SK-N-SH treated with all-trans-retinoic acid at 6 μM for 48 hours (cell line): ENCODE results near the gene OR1K1.

Experiments used
- ATAC-seq: fragments of 200-7000 bp; cut with Tn5 transposase; 3 replicates; pipeline ENCODE4 v1.9.1; 2020; ENCODE audit warnings: mild to moderate bottlenecking, moderate library complexity
- ARNTL ChIP-seq: fragments of 450-650 bp; formaldehyde crosslinking; IDR thresholded peaks from 2 replicates; pipeline ENCODE4 v1.5.0; 2020; ENCODE audit warnings: low read depth, mild to moderate bottlenecking, moderate library complexity, borderline replicate concordance
- BACH2 ChIP-seq: fragments of 250-450 bp; sonication (Bioruptor Pico); IDR thresholded peaks from 2 replicates; pipeline ENCODE4 v1.9.0; 2021; ENCODE audit warnings: mild to moderate bottlenecking, borderline replicate concordance
- CSDC2 ChIP-seq: fragments of 250-450 bp; sonication (Bioruptor Pico); IDR thresholded peaks from 2 replicates; pipeline ENCODE4 v1.5.0; 2020; ENCODE audit warnings: mild to moderate bottlenecking, moderate library complexity
- ESRRG ChIP-seq: fragments of 250-450 bp; sonication (Bioruptor Pico); IDR thresholded peaks from 2 replicates; pipeline ENCODE4 v1.6.1; 2021; ENCODE audit warnings: mild to moderate bottlenecking
- GLIS3 ChIP-seq: fragments of 250-450 bp; sonication (Bioruptor Pico); IDR thresholded peaks from 2 replicates; pipeline ENCODE4 v1.5.0; 2020; ENCODE audit warnings: mild to moderate bottlenecking, moderate library complexity
- OSR1 ChIP-seq: fragments of 250-450 bp; sonication (Bioruptor Pico); IDR thresholded peaks from 2 replicates; pipeline ENCODE4 v1.8.0; 2022; ENCODE audit warnings: moderate library complexity, mild to moderate bottlenecking, inconsistent platforms
- PPARA ChIP-seq: fragments of 250-450 bp; sonication (Bioruptor Pico); IDR thresholded peaks from 2 replicates; pipeline ENCODE4 v1.5.0; 2020; ENCODE audit warnings: mild to moderate bottlenecking, borderline replicate concordance
- RARB ChIP-seq: fragments of 250-450 bp; sonication (Bioruptor Pico); IDR thresholded peaks from 2 replicates; pipeline ENCODE4 v1.8.0; 2021; ENCODE audit warnings: mild to moderate bottlenecking, moderate library complexity
- SNAI2 ChIP-seq: fragments of 250-450 bp; sonication (Bioruptor Pico); IDR thresholded peaks from 2 replicates; pipeline ENCODE4 v1.5.0; 2020; ENCODE audit warnings: mild to moderate bottlenecking, moderate library complexity
- TCF4 ChIP-seq: fragments of 250-450 bp; sonication (Bioruptor Pico); IDR thresholded peaks from 2 replicates; pipeline ENCODE4 v1.8.0; 2021; ENCODE audit warnings: mild to moderate bottlenecking, moderate library complexity, borderline replicate concordance
- TOX ChIP-seq: fragments of 250-450 bp; sonication (Bioruptor Pico); IDR thresholded peaks from 2 replicates; pipeline ENCODE4 v1.8.0; 2021; ENCODE audit warnings: mild to moderate bottlenecking, moderate library complexity, borderline replicate concordance
- TSHZ2 ChIP-seq: fragments of 250-450 bp; sonication (Bioruptor Pico); IDR thresholded peaks from 2 replicates; pipeline ENCODE4 v1.5.0; 2020; ENCODE audit warnings: mild to moderate bottlenecking, moderate library complexity
- ZC3H10 ChIP-seq: fragments of 250-450 bp; sonication (Bioruptor Pico); IDR thresholded peaks from 2 replicates; pipeline ENCODE4 v1.5.1; 2021; ENCODE audit warnings: mild to moderate bottlenecking, moderate library complexity
- ZFP30 ChIP-seq: fragments of 450-650 bp; formaldehyde crosslinking; IDR thresholded peaks from 2 replicates; pipeline ENCODE4 v1.5.0; 2022; ENCODE audit warnings: mild to moderate bottlenecking, moderate library complexity
- ZNF565 ChIP-seq: fragments of 450-650 bp; formaldehyde crosslinking; conservative IDR thresholded peaks from 2 replicates; pipeline ENCODE4 v1.5.0; 2020; ENCODE audit warnings: low read depth, mild to moderate bottlenecking, moderate library complexity
- ZNF70 ChIP-seq: fragments of 450-650 bp; formaldehyde crosslinking; IDR thresholded peaks from 2 replicates; pipeline ENCODE4 v1.5.0; 2020; ENCODE audit warnings: mild to moderate bottlenecking, moderate library complexity
- ZNF8 ChIP-seq: fragments of 450-650 bp; formaldehyde crosslinking; IDR thresholded peaks from 2 replicates; pipeline ENCODE4 v1.5.0; 2020; ENCODE audit warnings: mild to moderate bottlenecking, moderate library complexity
- TF ChIP-seq, protein P1 (sequence below): fragments of 250-450 bp; sonication (Bioruptor Pico); IDR thresholded peaks from 2 replicates; pipeline ENCODE4 v1.8.0; 2021; ENCODE audit warnings: low read depth, mild to moderate bottlenecking, moderate library complexity, borderline replicate concordance
- TF ChIP-seq, protein P2 (sequence below): fragments of 250-450 bp; sonication (Bioruptor Pico); IDR thresholded peaks from 2 replicates; pipeline ENCODE4 v1.8.0; 2020; ENCODE audit warnings: mild to moderate bottlenecking, moderate library complexity, borderline replicate concordance
- TF ChIP-seq, protein P3 (sequence below): fragments of 250-450 bp; sonication (Bioruptor Pico); IDR thresholded peaks from 2 replicates; pipeline ENCODE4 v1.5.1; 2021; ENCODE audit warnings: mild to moderate bottlenecking, moderate library complexity
- TF ChIP-seq, protein P4 (sequence below): fragments of 250-450 bp; sonication (Bioruptor Pico); IDR thresholded peaks from 2 replicates; pipeline ENCODE4 v1.5.1; 2020; ENCODE audit warnings: low read depth, mild to moderate bottlenecking, moderate library complexity

Gene OR1K1

DNA sequence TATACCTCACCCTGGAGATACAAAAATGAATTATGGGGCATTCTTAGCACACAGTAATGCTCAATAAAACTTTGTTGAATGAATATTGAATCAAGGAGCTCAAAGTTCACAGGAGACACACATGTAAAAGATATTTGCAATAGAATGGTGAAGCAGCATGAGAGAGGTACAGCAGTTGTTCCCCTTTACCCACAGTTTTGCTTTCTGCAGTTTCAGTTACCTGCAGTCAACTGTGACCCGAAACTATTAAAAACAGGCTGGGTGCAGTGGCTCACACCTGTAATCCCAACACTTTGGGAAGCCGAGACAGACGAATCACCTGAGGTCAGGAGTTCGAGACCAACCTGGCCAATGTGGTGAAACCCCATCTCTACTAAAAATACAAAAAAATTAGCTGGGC is 13.6 kb upstream of the OR1K1 start:
- TF ChIP-seq ZNF565 (CRISPR knock-in tag) (no peak), ZNF70 (CRISPR knock-in tag) (no peak), TCF4 (no peak), GLIS3 (no peak), TOX (no peak), OSR1 (no peak), ZC3H10 (CRISPR knock-in tag) (no peak)
- TF ChIP-seq, protein P1, sequence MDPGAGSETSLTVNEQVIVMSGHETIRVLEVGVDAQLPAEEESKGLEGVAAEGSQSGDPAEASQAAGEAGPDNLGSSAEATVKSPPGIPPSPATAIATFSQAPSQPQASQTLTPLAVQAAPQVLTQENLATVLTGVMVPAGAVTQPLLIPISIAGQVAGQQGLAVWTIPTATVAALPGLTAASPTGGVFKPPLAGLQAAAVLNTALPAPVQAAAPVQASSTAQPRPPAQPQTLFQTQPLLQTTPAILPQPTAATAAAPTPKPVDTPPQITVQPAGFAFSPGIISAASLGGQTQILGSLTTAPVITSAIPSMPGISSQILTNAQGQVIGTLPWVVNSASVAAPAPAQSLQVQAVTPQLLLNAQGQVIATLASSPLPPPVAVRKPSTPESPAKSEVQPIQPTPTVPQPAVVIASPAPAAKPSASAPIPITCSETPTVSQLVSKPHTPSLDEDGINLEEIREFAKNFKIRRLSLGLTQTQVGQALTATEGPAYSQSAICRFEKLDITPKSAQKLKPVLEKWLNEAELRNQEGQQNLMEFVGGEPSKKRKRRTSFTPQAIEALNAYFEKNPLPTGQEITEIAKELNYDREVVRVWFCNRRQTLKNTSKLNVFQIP (CRISPR knock-in tag), result no peak

GRCh38 chr9:122788831-122789230 is 11.1 kb upstream of the OR1K1 start, which contains the start of gene OR5C1:
Gene OR5C1, plus strand, starts transcription at chr9:122788933. Its CDS starts 0 bp downstream, at chr9:122788933.
- TF ChIP-seq CSDC2 (CRISPR knock-in tag), result no peak
- TF ChIP-seq, protein P2, sequence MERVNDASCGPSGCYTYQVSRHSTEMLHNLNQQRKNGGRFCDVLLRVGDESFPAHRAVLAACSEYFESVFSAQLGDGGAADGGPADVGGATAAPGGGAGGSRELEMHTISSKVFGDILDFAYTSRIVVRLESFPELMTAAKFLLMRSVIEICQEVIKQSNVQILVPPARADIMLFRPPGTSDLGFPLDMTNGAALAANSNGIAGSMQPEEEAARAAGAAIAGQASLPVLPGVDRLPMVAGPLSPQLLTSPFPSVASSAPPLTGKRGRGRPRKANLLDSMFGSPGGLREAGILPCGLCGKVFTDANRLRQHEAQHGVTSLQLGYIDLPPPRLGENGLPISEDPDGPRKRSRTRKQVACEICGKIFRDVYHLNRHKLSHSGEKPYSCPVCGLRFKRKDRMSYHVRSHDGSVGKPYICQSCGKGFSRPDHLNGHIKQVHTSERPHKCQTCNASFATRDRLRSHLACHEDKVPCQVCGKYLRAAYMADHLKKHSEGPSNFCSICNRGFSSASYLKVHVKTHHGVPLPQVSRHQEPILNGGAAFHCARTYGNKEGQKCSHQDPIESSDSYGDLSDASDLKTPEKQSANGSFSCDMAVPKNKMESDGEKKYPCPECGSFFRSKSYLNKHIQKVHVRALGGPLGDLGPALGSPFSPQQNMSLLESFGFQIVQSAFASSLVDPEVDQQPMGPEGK (CRISPR knock-in tag), result no peak
- TF ChIP-seq TOX, result no peak
- no peak for TF ChIP-seq ESRRG (CRISPR knock-in tag)
- TF ChIP-seq OSR1, result no peak
- TF ChIP-seq ARNTL (CRISPR knock-in tag), result no peak
- no peak for TF ChIP-seq PPARA (CRISPR knock-in tag)
- TF ChIP-seq TSHZ2 (CRISPR knock-in tag), result no peak
- TF ChIP-seq, protein P1 (CRISPR knock-in tag), result no peak
- no peak for TF ChIP-seq ZFP30 (CRISPR knock-in tag)
- no peak for TF ChIP-seq BACH2 (CRISPR knock-in tag)
- ATAC-seq, result no peak

More for the DNA sequence above, 13.6 kb upstream of the OR1K1 start:
- ATAC-seq, result no peak

- TF ChIP-seq SNAI2 (no peak), GLIS3 (no peak), RARB (no peak), ZNF8 (CRISPR knock-in tag) (no peak)
- TF ChIP-seq, protein P3, sequence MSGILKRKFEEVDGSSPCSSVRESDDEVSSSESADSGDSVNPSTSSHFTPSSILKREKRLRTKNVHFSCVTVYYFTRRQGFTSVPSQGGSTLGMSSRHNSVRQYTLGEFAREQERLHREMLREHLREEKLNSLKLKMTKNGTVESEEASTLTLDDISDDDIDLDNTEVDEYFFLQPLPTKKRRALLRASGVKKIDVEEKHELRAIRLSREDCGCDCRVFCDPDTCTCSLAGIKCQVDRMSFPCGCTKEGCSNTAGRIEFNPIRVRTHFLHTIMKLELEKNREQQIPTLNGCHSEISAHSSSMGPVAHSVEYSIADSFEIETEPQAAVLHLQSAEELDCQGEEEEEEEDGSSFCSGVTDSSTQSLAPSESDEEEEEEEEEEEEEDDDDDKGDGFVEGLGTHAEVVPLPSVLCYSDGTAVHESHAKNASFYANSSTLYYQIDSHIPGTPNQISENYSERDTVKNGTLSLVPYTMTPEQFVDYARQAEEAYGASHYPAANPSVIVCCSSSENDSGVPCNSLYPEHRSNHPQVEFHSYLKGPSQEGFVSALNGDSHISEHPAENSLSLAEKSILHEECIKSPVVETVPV (CRISPR knock-in tag), result no peak
- TF ChIP-seq, protein P4, sequence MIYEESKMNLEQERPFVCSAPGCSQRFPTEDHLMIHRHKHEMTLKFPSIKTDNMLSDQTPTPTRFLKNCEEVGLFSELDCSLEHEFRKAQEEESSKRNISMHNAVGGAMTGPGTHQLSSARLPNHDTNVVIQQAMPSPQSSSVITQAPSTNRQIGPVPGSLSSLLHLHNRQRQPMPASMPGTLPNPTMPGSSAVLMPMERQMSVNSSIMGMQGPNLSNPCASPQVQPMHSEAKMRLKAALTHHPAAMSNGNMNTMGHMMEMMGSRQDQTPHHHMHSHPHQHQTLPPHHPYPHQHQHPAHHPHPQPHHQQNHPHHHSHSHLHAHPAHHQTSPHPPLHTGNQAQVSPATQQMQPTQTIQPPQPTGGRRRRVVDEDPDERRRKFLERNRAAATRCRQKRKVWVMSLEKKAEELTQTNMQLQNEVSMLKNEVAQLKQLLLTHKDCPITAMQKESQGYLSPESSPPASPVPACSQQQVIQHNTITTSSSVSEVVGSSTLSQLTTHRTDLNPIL (CRISPR knock-in tag), result no peak
- ATAC-seq, result no peak
Observed at GRCh38 chr9:122789256-122790046, 10.5 kb upstream of the OR1K1 start.
